Measurements from ENCODE around the gene FUT7.
"Not testable (repeated sequence)": the region's sequence is repeated elsewhere in the genome, so short reads cannot be mapped to it uniquely, and the experiment has no call there.

FUT7 gene

GRCh38 chr9:137049544-137050449, 17.9 kb upstream of the FUT7 start:
- peak; percentile 42 for DNase-seq

- DNase-seq: no peak
Observed at GRCh38 chr9:137048655-137049543, 17.0 kb upstream of the FUT7 start.

GRCh38 chr9:137046088-137046787, 14.3 kb upstream of the FUT7 start, which contains the start of gene NPDC1:
NPDC1 (minus strand) TSS chr9:137046177; CDS start chr9:137045989, 188 bp downstream.
- peak; percentile 79 for DNase-seq

GRCh38 chr9:137045294-137046087, 13.6 kb upstream of the FUT7 start:
- DNase-seq: no peak

GRCh38 chr9:137044502-137045177, 12.8 kb upstream of the FUT7 start:
- DNase-seq: no peak

- DNase-seq: no peak
Observed at GRCh38 chr9:137044037-137044436, 12.1 kb upstream of the FUT7 start.

GRCh38 chr9:137042751-137043727, 11.2 kb upstream of the FUT7 start:
- no peak for DNase-seq

- DNase-seq: no peak
Observed at GRCh38 chr9:137041124-137041523, 9.2 kb upstream of the FUT7 start.

GRCh38 chr9:137040568-137040967, 8.7 kb upstream of the FUT7 start:
- no peak for DNase-seq

GRCh38 chr9:137039611-137040366, 7.9 kb upstream of the FUT7 start:
- DNase-seq: no peak

- no peak for DNase-seq
Observed at GRCh38 chr9:137038916-137039315, 7.0 kb upstream of the FUT7 start.

GRCh38 chr9:137037483-137037882, 5.6 kb upstream of the FUT7 start:
- no peak for DNase-seq

- DNase-seq: no peak
Observed at GRCh38 chr9:137037035-137037434, 5.1 kb upstream of the FUT7 start.

- no peak for DNase-seq
Observed at GRCh38 chr9:137035937-137036336, 4.0 kb upstream of the FUT7 start.

GRCh38 chr9:137035507-137035834, 3.6 kb upstream of the FUT7 start:
- DNase-seq: no peak

- DNase-seq: peak; percentile 87
Observed at GRCh38 chr9:137034709-137035506, 3.0 kb upstream of the FUT7 start.

- DNase-seq: peak; percentile 25
Observed at GRCh38 chr9:137034039-137034708, 2.3 kb upstream of the FUT7 start.

- DNase-seq: not testable (repeated sequence)
Observed at GRCh38 chr9:137033481-137033880, 1.6 kb upstream of the FUT7 start.

Data from CD4-positive, alpha-beta T cell treated with Interleukin-15 for 1 hour (primary cell).